ENCODE measurements around the gene FURIN.

Gene FURIN

GRCh38 chr15:90890839-90891238 is 22.5 kb downstream of the FURIN start:
- peaks cover 13% of the 10 kb centered on the region for H3K4me1 Mint-ChIP-seq
- TF ChIP-seq, protein P1, sequence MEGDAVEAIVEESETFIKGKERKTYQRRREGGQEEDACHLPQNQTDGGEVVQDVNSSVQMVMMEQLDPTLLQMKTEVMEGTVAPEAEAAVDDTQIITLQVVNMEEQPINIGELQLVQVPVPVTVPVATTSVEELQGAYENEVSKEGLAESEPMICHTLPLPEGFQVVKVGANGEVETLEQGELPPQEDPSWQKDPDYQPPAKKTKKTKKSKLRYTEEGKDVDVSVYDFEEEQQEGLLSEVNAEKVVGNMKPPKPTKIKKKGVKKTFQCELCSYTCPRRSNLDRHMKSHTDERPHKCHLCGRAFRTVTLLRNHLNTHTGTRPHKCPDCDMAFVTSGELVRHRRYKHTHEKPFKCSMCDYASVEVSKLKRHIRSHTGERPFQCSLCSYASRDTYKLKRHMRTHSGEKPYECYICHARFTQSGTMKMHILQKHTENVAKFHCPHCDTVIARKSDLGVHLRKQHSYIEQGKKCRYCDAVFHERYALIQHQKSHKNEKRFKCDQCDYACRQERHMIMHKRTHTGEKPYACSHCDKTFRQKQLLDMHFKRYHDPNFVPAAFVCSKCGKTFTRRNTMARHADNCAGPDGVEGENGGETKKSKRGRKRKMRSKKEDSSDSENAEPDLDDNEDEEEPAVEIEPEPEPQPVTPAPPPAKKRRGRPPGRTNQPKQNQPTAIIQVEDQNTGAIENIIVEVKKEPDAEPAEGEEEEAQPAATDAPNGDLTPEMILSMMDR (IDR thresholded peaks at IDR 0.05; ENCODE audit: unreplicated experiment in 3 of 3) = no peak
- H3K36me3 Mint-ChIP-seq (ENCODE audit: low read depth) = peaks cover 9% of the 10 kb centered on the region
- no peaks in the 10 kb centered on the region for H3K9me3 Mint-ChIP-seq
- H3K4me3 Mint-ChIP-seq = no peak overlapping the region
- no peaks in the 10 kb centered on the region for H3K27me3 Mint-ChIP-seq (ENCODE audit: low read depth)
- H3K27ac Mint-ChIP-seq = no peak overlapping the region

- H3K36me3 Mint-ChIP-seq (ENCODE audit: low read depth) = peaks cover 10% of the 10 kb centered on the region
- H3K9me3 Mint-ChIP-seq = no peaks in the 10 kb centered on the region
- no peak overlapping the region for H3K4me3 Mint-ChIP-seq
- TF ChIP-seq, protein P1 (IDR thresholded peaks at IDR 0.05; ENCODE audit: unreplicated experiment in 3 of 3) = no peak
- no peaks in the 10 kb centered on the region for H3K27me3 Mint-ChIP-seq (ENCODE audit: low read depth)
- H3K4me1 Mint-ChIP-seq = peaks cover 8% of the 10 kb centered on the region
- no peak overlapping the region for H3K27ac Mint-ChIP-seq
Observed at GRCh38 chr15:90891346-90891949, 23.1 kb downstream of the FURIN start.

GRCh38 chr15:90892023-90892422 is 23.6 kb downstream of the FURIN start:
- Mint-ChIP-seq H3K36me3 (ENCODE audit: low read depth) (peaks cover 10% of the 10 kb centered on the region), H3K4me3 (no peak overlapping the region), H3K9me3 (no peaks in the 10 kb centered on the region)

GRCh38 chr15:90892498-90893174 is 24.2 kb downstream of the FURIN start:
- Mint-ChIP-seq H3K4me3 (no peak overlapping the region), H3K27ac (no peak overlapping the region), H3K36me3 (ENCODE audit: low read depth) (peaks cover 6% of the 10 kb centered on the region), H3K9me3 (no peaks in the 10 kb centered on the region), H3K27me3 (ENCODE audit: low read depth) (peaks cover 5% of the 10 kb centered on the region), H3K4me1 (peaks cover 8% of the 10 kb centered on the region)
- TF ChIP-seq, protein P1 (IDR thresholded peaks at IDR 0.05; ENCODE audit: unreplicated experiment in 3 of 3) = no peak

More at GRCh38 chr15:90892023-90892422, 23.6 kb downstream of the FURIN start:
- Mint-ChIP-seq H3K27me3 (ENCODE audit: low read depth) (peaks cover 2% of the 10 kb centered on the region), H3K4me1 (peaks cover 8% of the 10 kb centered on the region), H3K27ac (no peak overlapping the region)
- TF ChIP-seq, protein P1 (IDR thresholded peaks at IDR 0.05; ENCODE audit: unreplicated experiment in 3 of 3) = no peak

GRCh38 chr15:90893175-90894090 is 25.0 kb downstream of the FURIN start:
- Mint-ChIP-seq H3K27ac (no peak overlapping the region), H3K4me1 (peaks cover 8% of the 10 kb centered on the region), H3K27me3 (ENCODE audit: low read depth) (peaks cover 8% of the 10 kb centered on the region), H3K36me3 (ENCODE audit: low read depth) (peaks cover 5% of the 10 kb centered on the region), H3K9me3 (no peaks in the 10 kb centered on the region), H3K4me3 (no peak overlapping the region)
- TF ChIP-seq, protein P1 (IDR thresholded peaks at IDR 0.05; ENCODE audit: unreplicated experiment in 3 of 3) = no peak

Data from nephron (organoid).